Calu3 (cell line): Measurements from ENCODE around the gene POLA1. TPM values are rescaled to one million over a fixed set of nuclear protein-coding genes. Genes with fewer than 3 reads are reported as not detected.
"Not testable (repeated sequence)": the region's sequence is repeated elsewhere in the genome, so short reads cannot be mapped to it uniquely, and the experiment has no call there.

Source experiments
- BruUV-seq: library from RNA; stranded (reverse); fragments of 400-500 nt; replicated peaks from 2 replicates; lab custom pipeline; 2021; lab: Mats Ljungman, UMichigan
- CTCF ChIA-PET: fragments of 300-600 bp; sonication (Branson Sonifier 250); formaldehyde crosslinking; loops from one replicate; lab custom pipeline; 2022; ENCODE audit warnings: antibody characterized with exemption; lab: Charles Lee
- DNase-seq: peaks from one replicate; pipeline ENCODE4 v3.0.0; 2022
- H3K27ac Mint-ChIP-seq: one replicate; pipeline ENCODE4 v1.8.0; 2022; ENCODE audit warnings: mixed read lengths; ENCODE audit not compliant: unreplicated experiment
- H3K27me3 Mint-ChIP-seq: one replicate; pipeline ENCODE4 v1.8.0; 2022; ENCODE audit warnings: mixed read lengths; ENCODE audit not compliant: unreplicated experiment
- H3K36me3 Mint-ChIP-seq: one replicate; pipeline ENCODE4 v1.8.0; 2022; ENCODE audit warnings: mild to moderate bottlenecking, moderate library complexity, mixed read lengths; ENCODE audit not compliant: insufficient read depth, unreplicated experiment
- H3K4me1 Mint-ChIP-seq: one replicate; pipeline ENCODE4 v1.8.0; 2022; ENCODE audit warnings: mild to moderate bottlenecking, low read depth, mixed read lengths; ENCODE audit not compliant: unreplicated experiment
- H3K4me3 Mint-ChIP-seq: one replicate; pipeline ENCODE4 v1.8.0; 2022; ENCODE audit warnings: mild to moderate bottlenecking, low read depth, moderate library complexity, mixed read lengths; ENCODE audit not compliant: unreplicated experiment
- H3K9me3 Mint-ChIP-seq: one replicate; pipeline ENCODE4 v1.8.0; 2022; ENCODE audit warnings: low read depth, mixed read lengths; ENCODE audit not compliant: unreplicated experiment
- CTCF ChIP-seq: fragments of 200-600 bp; IDR thresholded peaks from one replicate; pipeline ENCODE4 v1.8.0; 2022; ENCODE audit warnings: antibody characterized with exemption; ENCODE audit not compliant: unreplicated experiment
- intact Hi-C: fragments of 100-400 bp; cut with micrococcal nuclease; formaldehyde crosslinking; loops from one replicate; pipeline ENCODE4 v1.10.0; 2022; ENCODE audit not compliant: unreplicated experiment
- total RNA-seq: library from RNA; stranded (reverse); gene quantifications from 2 replicates; pipeline ENCODE4 v1.2.3, GENCODE V29; 2022

The POLA1 gene
- total RNA-seq, 1 experiment from 2014 or later = 25.2 TPM

GRCh38 chrX:24648495-24648894 is 45.2 kb upstream of the POLA1 start:
- Mint-ChIP-seq H3K4me3 (no peak overlapping the region), H3K9me3 (no peaks in the 10 kb centered on the region), H3K27me3 (peaks cover 38% of the 10 kb centered on the region), H3K36me3 (no peaks in the 10 kb centered on the region), H3K4me1 (peaks cover 9% of the 10 kb centered on the region), H3K27ac (no peak overlapping the region)
- intact Hi-C loops = no loop called here
- no peak for TF ChIP-seq CTCF
- no TSS peak for BruUV-seq
- no peak for DNase-seq
- CTCF ChIA-PET = no interaction called here

DNA sequence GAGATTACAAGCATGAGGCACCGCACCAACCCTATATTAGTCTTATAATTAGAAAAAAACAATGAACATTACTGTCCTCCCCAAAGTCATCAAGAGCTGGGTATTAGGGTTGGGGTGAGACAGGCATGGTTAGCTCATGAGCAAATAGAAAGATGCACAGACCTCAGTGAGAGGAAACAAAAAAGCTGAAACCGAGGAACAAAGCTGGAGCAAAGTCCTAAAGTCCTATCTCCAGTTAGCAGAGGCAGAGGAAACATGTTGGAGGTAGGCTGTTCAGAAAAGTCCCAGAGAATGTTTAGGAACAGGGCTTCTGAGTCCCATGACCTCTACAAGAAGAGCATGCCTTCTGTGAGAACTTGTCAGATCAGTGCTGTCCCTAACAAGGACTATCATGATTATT is 41.9 kb upstream of the POLA1 start:
- DNase-seq = no peak
- Mint-ChIP-seq H3K36me3 (no peaks in the 10 kb centered on the region), H3K4me3 (no peak overlapping the region), H3K4me1 (peaks cover 8% of the 10 kb centered on the region), H3K9me3 (no peaks in the 10 kb centered on the region), H3K27me3 (peaks cover 32% of the 10 kb centered on the region), H3K27ac (no peak overlapping the region)
- BruUV-seq = no TSS peak
- CTCF ChIA-PET = no interaction called here
- intact Hi-C loops = no loop called here
- no peak for TF ChIP-seq CTCF

DNA sequence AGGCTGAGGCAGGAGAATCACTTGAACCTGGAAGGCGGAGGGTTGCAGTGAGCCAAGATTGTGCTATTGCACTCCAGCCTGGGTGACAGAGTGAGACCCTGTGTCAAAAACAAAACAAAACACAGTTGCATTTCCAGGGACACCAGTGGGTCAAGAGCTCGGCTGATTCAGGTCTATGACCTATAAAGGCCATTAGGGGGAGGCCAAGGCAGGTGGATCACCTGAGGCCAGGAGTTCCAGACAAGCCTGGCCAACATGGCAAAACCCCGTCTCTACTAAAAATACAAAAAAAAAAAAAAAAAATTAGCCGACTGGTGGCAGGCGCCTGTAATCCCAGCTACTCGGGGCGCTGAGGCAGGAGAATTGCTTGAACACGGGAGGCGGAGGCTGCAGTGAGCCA is 38.0 kb upstream of the POLA1 start:
- H3K4me1 Mint-ChIP-seq, H3K9me3 Mint-ChIP-seq, H3K4me3 Mint-ChIP-seq, H3K36me3 Mint-ChIP-seq, DNase-seq, H3K27ac Mint-ChIP-seq, intact Hi-C loops, H3K27me3 Mint-ChIP-seq, CTCF ChIA-PET, BruUV-seq: not testable (repeated sequence)

- CTCF ChIA-PET = no interaction called here
- TF ChIP-seq CTCF = no peak
- intact Hi-C loops = no loop called here
- DNase-seq = no peak
- no peak overlapping the region for H3K4me3 Mint-ChIP-seq
- H3K27me3 Mint-ChIP-seq = no peaks in the 10 kb centered on the region
- no peaks in the 10 kb centered on the region for H3K9me3 Mint-ChIP-seq
- H3K36me3 Mint-ChIP-seq = no peaks in the 10 kb centered on the region
- H3K4me1 Mint-ChIP-seq = no peaks in the 10 kb centered on the region
- no TSS peak for BruUV-seq
- H3K27ac Mint-ChIP-seq = no peak overlapping the region
Measured at GRCh38 chrX:24657671-24658386, 35.9 kb upstream of the POLA1 start.

DNA sequence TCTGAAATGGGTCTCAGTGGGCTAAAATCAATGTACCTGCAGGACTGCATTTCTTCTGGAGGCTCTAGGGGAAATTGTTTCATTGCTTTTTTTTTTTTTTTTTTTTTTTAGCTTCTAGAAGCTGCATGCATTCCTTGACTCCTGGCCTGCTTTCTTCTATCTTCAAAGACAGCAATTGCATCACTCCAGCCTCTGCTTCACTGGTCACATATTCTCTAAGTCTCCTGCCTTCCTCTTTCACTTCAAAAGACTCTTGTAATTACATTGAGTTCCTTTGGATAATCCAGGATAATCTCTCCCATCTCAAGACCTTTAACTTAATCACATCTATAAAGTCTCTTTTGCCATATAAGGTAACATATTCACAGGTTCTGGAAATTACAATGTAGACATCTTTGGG is 35.3 kb upstream of the POLA1 start:
- H3K4me1 Mint-ChIP-seq = no peaks in the 10 kb centered on the region
- no peaks in the 10 kb centered on the region for H3K27me3 Mint-ChIP-seq
- H3K9me3 Mint-ChIP-seq = no peaks in the 10 kb centered on the region
- H3K4me3 Mint-ChIP-seq = no peak overlapping the region
- CTCF ChIA-PET = no interaction called here
- intact Hi-C loops = no loop called here
- no peak for TF ChIP-seq CTCF
- no peak overlapping the region for H3K27ac Mint-ChIP-seq
- no TSS peak for BruUV-seq
- DNase-seq = no peak
- H3K36me3 Mint-ChIP-seq = no peaks in the 10 kb centered on the region
